GM21515 (cell line): ENCODE data around the gene RPS6KA2.
"Not testable (repeated sequence)": the region's sequence is repeated elsewhere in the genome, so short reads cannot be mapped to it uniquely, and the experiment has no call there.

Experiments
- ATAC-seq: cut with Tn5 transposase; IDR thresholded peaks from one replicate; pipeline ENCODE4 v1.9.1; 2021; ENCODE audit not compliant: unreplicated experiment

The RPS6KA2 gene

GRCh38 chr6:166595061-166595780 lies 31.8 kb downstream of the RPS6KA2 start:
- no peak for ATAC-seq

- no peak for ATAC-seq
These were observed 34.2 kb downstream of the RPS6KA2 start for GRCh38 chr6:166592821-166593220.

- ATAC-seq = no peak
These were observed 35.0 kb downstream of the RPS6KA2 start for GRCh38 chr6:166591961-166592520.

- no peak for ATAC-seq
These were observed 36.0 kb downstream of the RPS6KA2 start for GRCh38 chr6:166591026-166591425.

- no peak for ATAC-seq
These were observed 37.1 kb downstream of the RPS6KA2 start for GRCh38 chr6:166589786-166590574.

GRCh38 chr6:166589337-166589731 lies 37.7 kb downstream of the RPS6KA2 start:
- no peak for ATAC-seq

- no peak for ATAC-seq
These were observed 38.2 kb downstream of the RPS6KA2 start for GRCh38 chr6:166588691-166589336.

- peak; percentile 88 for ATAC-seq
These were observed 39.2 kb downstream of the RPS6KA2 start for GRCh38 chr6:166587631-166588413.

- ATAC-seq = peak; percentile 67
These were observed 40.5 kb downstream of the RPS6KA2 start, which contains the start of gene RAMACL for GRCh38 chr6:166586424-166587156. TSS of gene RAMACL (minus strand) at chr6:166586678. CDS start at chr6:166586477, 201 bp downstream.

- ATAC-seq = no peak
These were observed 42.1 kb downstream of the RPS6KA2 start for GRCh38 chr6:166584853-166585429.

- no peak for ATAC-seq
These were observed 42.9 kb downstream of the RPS6KA2 start for GRCh38 chr6:166584155-166584554.

- ATAC-seq = no peak
These were observed 43.7 kb downstream of the RPS6KA2 start for GRCh38 chr6:166583230-166583965.

- no peak for ATAC-seq
These were observed 44.8 kb downstream of the RPS6KA2 start for GRCh38 chr6:166582258-166582657.

GRCh38 chr6:166581801-166582200 lies 45.2 kb downstream of the RPS6KA2 start:
- not testable (repeated sequence) for ATAC-seq

GRCh38 chr6:166581091-166581511 lies 46.0 kb downstream of the RPS6KA2 start:
- ATAC-seq = no peak

- ATAC-seq = no peak
These were observed 46.7 kb downstream of the RPS6KA2 start for GRCh38 chr6:166580076-166581050.

GRCh38 chr6:166579237-166579850 lies 47.7 kb downstream of the RPS6KA2 start:
- ATAC-seq = no peak
